ENCODE data around the gene TPR. TPM values are rescaled to one million over a fixed set of nuclear protein-coding genes. Genes with fewer than 3 reads are reported as not detected.

TPR gene
- total and polyA plus RNA-seq, 8 donors, result 11.8 to 45.5 (median 29.5) TPM

GRCh38 chr1:186315570-186315969, 59.5 kb downstream of the TPR start:
- H3K9me3 ChIP-seq, result no peaks in the 10 kb centered on the region
- no peak overlapping the region for H3K4me3 ChIP-seq
- DNase-seq (no peak), ATAC-seq (no peak), FAIRE-seq (no peak)
- H3K27ac ChIP-seq, result no peak overlapping the region
- H3K4me1 ChIP-seq, result no peaks in the 10 kb centered on the region
- intact Hi-C loops (cut with DNase I), result no loop called here
- H3K36me3 ChIP-seq, result peaks cover 0 to 53% (median 9%) of the 10 kb centered on the region in 3 donors
- H3K27me3 ChIP-seq, result no peaks in the 10 kb centered on the region
- TF ChIP-seq, protein P1, sequence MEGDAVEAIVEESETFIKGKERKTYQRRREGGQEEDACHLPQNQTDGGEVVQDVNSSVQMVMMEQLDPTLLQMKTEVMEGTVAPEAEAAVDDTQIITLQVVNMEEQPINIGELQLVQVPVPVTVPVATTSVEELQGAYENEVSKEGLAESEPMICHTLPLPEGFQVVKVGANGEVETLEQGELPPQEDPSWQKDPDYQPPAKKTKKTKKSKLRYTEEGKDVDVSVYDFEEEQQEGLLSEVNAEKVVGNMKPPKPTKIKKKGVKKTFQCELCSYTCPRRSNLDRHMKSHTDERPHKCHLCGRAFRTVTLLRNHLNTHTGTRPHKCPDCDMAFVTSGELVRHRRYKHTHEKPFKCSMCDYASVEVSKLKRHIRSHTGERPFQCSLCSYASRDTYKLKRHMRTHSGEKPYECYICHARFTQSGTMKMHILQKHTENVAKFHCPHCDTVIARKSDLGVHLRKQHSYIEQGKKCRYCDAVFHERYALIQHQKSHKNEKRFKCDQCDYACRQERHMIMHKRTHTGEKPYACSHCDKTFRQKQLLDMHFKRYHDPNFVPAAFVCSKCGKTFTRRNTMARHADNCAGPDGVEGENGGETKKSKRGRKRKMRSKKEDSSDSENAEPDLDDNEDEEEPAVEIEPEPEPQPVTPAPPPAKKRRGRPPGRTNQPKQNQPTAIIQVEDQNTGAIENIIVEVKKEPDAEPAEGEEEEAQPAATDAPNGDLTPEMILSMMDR (IDR thresholded peaks at IDR 0.05), result no peak
- 94% methylated on average over 3 of the region's 3 CpGs for WGBS, 2 donors

- 92 to 94% methylated on average over 3 of the region's 3 CpGs for WGBS, 2 donors
- Histone ChIP-seq H3K4me3 (no peak overlapping the region), H3K4me1 (no peaks in the 10 kb centered on the region), H3K9me3 (no peaks in the 10 kb centered on the region), H3K27me3 (no peaks in the 10 kb centered on the region), H3K27ac (no peak overlapping the region), H3K36me3 (peaks cover 0 to 24% (median 3%) of the 10 kb centered on the region in 3 donors)
- FAIRE-seq (no peak), ATAC-seq (no peak), DNase-seq (no peak)
- intact Hi-C loops (cut with DNase I), result no loop called here
- TF ChIP-seq, protein P1 (IDR thresholded peaks at IDR 0.05), result no peak
Measured at GRCh38 chr1:186311375-186312051, 63.5 kb downstream of the TPR start.

GRCh38 chr1:186310307-186310706, 64.7 kb downstream of the TPR start:
- TF ChIP-seq, protein P1 (IDR thresholded peaks at IDR 0.05), result no peak
- 95 to 97% methylated on average over 4 of the region's 4 CpGs for WGBS, 2 donors
- DNase-seq, result no peak
- no peak for ATAC-seq
- H3K4me3 ChIP-seq, result no peak overlapping the region
- no peaks in the 10 kb centered on the region for H3K9me3 ChIP-seq
- no peaks in the 10 kb centered on the region for H3K4me1 ChIP-seq
- peaks cover 0 to 18% (median 3%) of the 10 kb centered on the region in 3 donors for H3K36me3 ChIP-seq
- H3K27ac ChIP-seq, result no peak overlapping the region
- no peaks in the 10 kb centered on the region for H3K27me3 ChIP-seq
- intact Hi-C loops (cut with DNase I), result no loop called here
- FAIRE-seq, result no peak

- no peak overlapping the region for H3K4me3 ChIP-seq
- no peak for ATAC-seq
- WGBS, 2 donors, result 97 to 99% methylated on average over 6 of the region's 6 CpGs
- DNase-seq, result no peak
- TF ChIP-seq, protein P1 (IDR thresholded peaks at IDR 0.05), result no peak
- H3K27me3 ChIP-seq, result no peaks in the 10 kb centered on the region
- peaks cover 0 to 7% (median 0%) of the 10 kb centered on the region in 3 donors for H3K36me3 ChIP-seq
- H3K27ac ChIP-seq, result no peak overlapping the region
- no peak for FAIRE-seq
- H3K9me3 ChIP-seq, result no peaks in the 10 kb centered on the region
- intact Hi-C loops (cut with DNase I), result no loop called here
- H3K4me1 ChIP-seq, result no peaks in the 10 kb centered on the region
Measured at GRCh38 chr1:186308264-186309060, 66.6 kb downstream of the TPR start.

DNA sequence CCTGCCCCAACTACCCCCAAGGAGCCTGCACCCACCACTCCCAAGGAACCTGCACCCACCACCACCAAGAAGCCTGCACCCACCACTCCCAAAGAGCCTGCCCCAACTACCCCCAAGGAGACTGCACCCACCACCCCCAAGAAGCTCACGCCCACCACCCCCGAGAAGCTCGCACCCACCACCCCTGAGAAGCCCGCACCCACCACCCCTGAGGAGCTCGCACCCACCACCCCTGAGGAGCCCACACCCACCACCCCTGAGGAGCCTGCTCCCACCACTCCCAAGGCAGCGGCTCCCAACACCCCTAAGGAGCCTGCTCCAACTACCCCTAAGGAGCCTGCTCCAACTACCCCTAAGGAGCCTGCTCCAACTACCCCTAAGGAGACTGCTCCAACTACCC, 67.6 kb downstream of the TPR start:
- H3K4me3 ChIP-seq, result no peak overlapping the region
- H3K4me1 ChIP-seq, result no peaks in the 10 kb centered on the region
- DNase-seq (peak in 2 of 6 donors; percentile 20 to 34), FAIRE-seq (no peak), ATAC-seq (no peak)
- no peaks in the 10 kb centered on the region for H3K9me3 ChIP-seq
- TF ChIP-seq, protein P1 (IDR thresholded peaks at IDR 0.05), result no peak
- intact Hi-C loops (cut with DNase I), result no loop called here
- no peaks in the 10 kb centered on the region for H3K36me3 ChIP-seq
- 99 to 100% methylated on average over 6 of the region's 6 CpGs for WGBS, 2 donors
- H3K27me3 ChIP-seq, result no peaks in the 10 kb centered on the region
- H3K27ac ChIP-seq, result no peak overlapping the region

Data from pancreas (tissue), 10 donors.